ENCODE results near the gene TSNAX. TPM values are rescaled to one million over a fixed set of nuclear protein-coding genes. Genes with fewer than 3 reads are reported as not detected.

Gene TSNAX
- total RNA-seq, 4 donors from 2014 or later, result 17.9 to 25.3 (median 22.4) TPM

GRCh38 chr1:231527586-231528171 is 790 bp upstream of the TSNAX start:
- peak in 1 of 2 donors; percentile 8 for DNase-seq (ENCODE audit: low spot score in 2 of 2)
- Histone ChIP-seq H3K4me1 (peaks cover 5 to 38% (median 10%) of the 10 kb centered on the region in 4 donors), H3K27me3 (no peaks in the 10 kb centered on the region), H3K9me3 (no peaks in the 10 kb centered on the region), H3K27ac (peak overlapping the region; percentile 87 to 91 (median 89)), H3K4me3 (peak overlapping the region; percentile 62 to 87 (median 75)), H3K36me3 (peaks cover 0 to 17% (median 3%) of the 10 kb centered on the region in 3 donors)
- TF ChIP-seq EP300 (IDR thresholded peaks at IDR 0.05) (no peak), POLR2A (IDR thresholded peaks at IDR 0.05) (no peak), CTCF (IDR thresholded peaks at IDR 0.05) (no peak)
- WGBS, 2 donors, result 54 to 56% methylated on average over 15 of the region's 15 CpGs

- H3K9me3 ChIP-seq, result no peaks in the 10 kb centered on the region
- H3K4me1 ChIP-seq, result peaks cover 5 to 65% (median 10%) of the 10 kb centered on the region in 4 donors
- DNase-seq (ENCODE audit: low spot score in 2 of 2), result no peak
- no peak overlapping the region for H3K27ac ChIP-seq
- no peaks in the 10 kb centered on the region for H3K27me3 ChIP-seq
- peaks cover 0 to 34% (median 11%) of the 10 kb centered on the region in 3 donors for H3K36me3 ChIP-seq
- no peak for TF ChIP-seq POLR2A (IDR thresholded peaks at IDR 0.05)
- no peak for TF ChIP-seq EP300 (IDR thresholded peaks at IDR 0.05)
- TF ChIP-seq CTCF (IDR thresholded peaks at IDR 0.05), result no peak
- 86 to 96% methylated on average over 7 of the region's 7 CpGs for WGBS, 2 donors
- H3K4me3 ChIP-seq, result no peak overlapping the region
Observed at GRCh38 chr1:231533240-231533639, 4.8 kb downstream of the TSNAX start.

GRCh38 chr1:231534703-231535159 is 6.3 kb downstream of the TSNAX start:
- H3K27me3 ChIP-seq, result no peaks in the 10 kb centered on the region
- no peaks in the 10 kb centered on the region for H3K9me3 ChIP-seq
- peaks cover 0 to 37% (median 11%) of the 10 kb centered on the region in 3 donors for H3K36me3 ChIP-seq
- DNase-seq (ENCODE audit: low spot score in 2 of 2), result no peak
- H3K4me3 ChIP-seq, result no peak overlapping the region
- H3K27ac ChIP-seq, result peak overlapping the region in 1 of 4 donors; percentile 49
- peaks cover 1 to 58% (median 4%) of the 10 kb centered on the region in 4 donors for H3K4me1 ChIP-seq
- TF ChIP-seq POLR2A (IDR thresholded peaks at IDR 0.05) (no peak), EP300 (IDR thresholded peaks at IDR 0.05) (no peak), CTCF (IDR thresholded peaks at IDR 0.05) (no peak)
- 65 to 72% methylated on average over 4 of the region's 4 CpGs for WGBS, 2 donors

- Histone ChIP-seq H3K27me3 (no peaks in the 10 kb centered on the region), H3K4me3 (no peak overlapping the region), H3K4me1 (peaks cover 0 to 45% (median 0%) of the 10 kb centered on the region in 4 donors), H3K27ac (no peak overlapping the region), H3K36me3 (peaks cover 0 to 41% (median 11%) of the 10 kb centered on the region in 3 donors), H3K9me3 (peaks cover 0 to 6% (median 0%) of the 10 kb centered on the region in 4 donors)
- DNase-seq (ENCODE audit: low spot score in 2 of 2), result no peak
- 83 to 89% methylated on average over 2 of the region's 2 CpGs for WGBS, 2 donors
- TF ChIP-seq POLR2A (IDR thresholded peaks at IDR 0.05) (no peak), EP300 (IDR thresholded peaks at IDR 0.05) (no peak), CTCF (IDR thresholded peaks at IDR 0.05) (no peak)
Observed at GRCh38 chr1:231536099-231536498, 7.6 kb downstream of the TSNAX start.

- peaks cover 0 to 48% (median 0%) of the 10 kb centered on the region in 3 donors for H3K36me3 ChIP-seq
Observed at GRCh38 chr1:231540847-231541246, 12.4 kb downstream of the TSNAX start.

More at GRCh38 chr1:231540847-231541246, 12.4 kb downstream of the TSNAX start:
- H3K27ac ChIP-seq, result no peak overlapping the region
- H3K9me3 ChIP-seq, result peaks cover 0 to 6% (median 0%) of the 10 kb centered on the region in 4 donors
- DNase-seq (ENCODE audit: low spot score in 2 of 2), result no peak
- H3K4me1 ChIP-seq, result peaks cover 0 to 17% (median 0%) of the 10 kb centered on the region in 4 donors
- H3K4me3 ChIP-seq, result no peak overlapping the region
- TF ChIP-seq EP300 (IDR thresholded peaks at IDR 0.05) (no peak), CTCF (IDR thresholded peaks at IDR 0.05) (no peak), POLR2A (IDR thresholded peaks at IDR 0.05) (no peak)
- WGBS, 2 donors, result 95 to 96% methylated on average over 3 of the region's 3 CpGs
- no peaks in the 10 kb centered on the region for H3K27me3 ChIP-seq
